Kidney (tissue), 14 donors: ENCODE data around the gene RHOU. TPM values are rescaled to one million over a fixed set of nuclear protein-coding genes. Genes with fewer than 3 reads are reported as not detected.

Experiments used
- DNase-seq, 5 donors: peaks; one replicate each; pipeline ENCODE4 v3.0.0-alpha.2; 2013 to 2020
- FAIRE-seq: peaks from 2 replicates; lab custom pipeline; 2012; peaks lifted over from hg19 to GRCh38; lab: Jason Lieb, UNC
- H3K27ac ChIP-seq, 2 donors: one replicate each; pipeline ENCODE4 v1.7.0; 2013; ENCODE audit warnings: low read depth in 2 of 2, low read length in 2 of 2, inconsistent platforms in 1 of 2
- H3K27me3 ChIP-seq: one replicate; pipeline ENCODE4 v1.7.1; 2013; ENCODE audit warnings: low read length, inconsistent platforms; ENCODE audit not compliant: control insufficient read depth, insufficient read depth
- H3K36me3 ChIP-seq, 3 donors: one replicate each; pipeline versions ENCODE4 v1.7.0 to v1.7.1; 2013; ENCODE audit warnings: low read length in 3 of 3, control low read depth in 1 of 3, inconsistent platforms in 1 of 3; ENCODE audit not compliant: insufficient read depth in 3 of 3, control insufficient read depth in 2 of 3
- H3K4me1 ChIP-seq, 3 donors: one replicate each; pipeline versions ENCODE4 v1.7.0 to v1.7.1; 2013; ENCODE audit warnings: low read length in 3 of 3, inconsistent platforms in 1 of 3, low read depth in 1 of 3; ENCODE audit not compliant: control insufficient read depth in 2 of 3, insufficient read depth in 2 of 3
- H3K4me3 ChIP-seq, 3 donors: one replicate each; pipeline versions ENCODE4 v1.7.0 to v1.8.1; 2013; ENCODE audit warnings: low read length in 3 of 3, control low read depth in 1 of 3, inconsistent platforms in 1 of 3
- H3K9ac ChIP-seq, 3 donors: one replicate each; pipeline versions ENCODE4 v1.7.0 to v1.7.1; 2013; ENCODE audit warnings: low read length in 3 of 3, control low read depth in 1 of 3, inconsistent platforms in 1 of 3
- H3K9me3 ChIP-seq, 3 donors: one replicate each; pipeline versions ENCODE4 v1.7.0 to v1.7.1; 2013; ENCODE audit warnings: low read length in 3 of 3, control low read depth in 1 of 3, inconsistent platforms in 1 of 3; ENCODE audit not compliant: control insufficient read depth in 2 of 3, insufficient read depth in 1 of 3
- CTCF ChIP-seq: IDR thresholded peaks from 3 replicates; pipeline ENCODE4 v1.5.1; 2012; ENCODE audit warnings: mild to moderate bottlenecking, moderate library complexity, borderline replicate concordance; ENCODE audit not compliant: insufficient read depth; ENCODE audit errors: extremely low read depth
- intact Hi-C: fragments of 100-400 bp; cut with DNase I; formaldehyde crosslinking; loops from one replicate; pipeline ENCODE4 v1.11.1; 2022
- polyA plus RNA-seq: library from polyadenylated mRNA; stranded (reverse); fragments of 350-450 nt; fragmentation: Illumina TruSeq; extraction: RNeasy Lipid Tissue Mini Kit (QIAGEN cat#74804); gene quantifications from one replicate; pipeline ENCODE4 v1.2.3, GENCODE V29; 2014; ENCODE audit warnings: low read depth, low replicate concordance; ENCODE audit not compliant: insufficient read depth
- total RNA-seq: library from RNA; stranded (reverse); fragmentation: NEBNext Ultra II Directional; extraction: Animal tissue kit (Norgen Biotek cat#: 25700); gene quantifications from one replicate; pipeline ENCODE4 v1.2.1, GENCODE V29; 2021
- donor health status: control.
- donor health status: control.
- donor health status: control.
- donor health status: control.
- donor health status: control.
- donor health status: DM: yes; HTN: yes; CAD: no.
- donor health status: Normal renal cell carcinoma (clear cell type).

The RHOU gene
- total and polyA plus RNA-seq, 2 donors from 2014 or later: 4.7 to 22.1 TPM

GRCh38 chr1:228753287-228753686 lies 18.0 kb downstream of the RHOU start:
- Histone ChIP-seq H3K27ac (no peak overlapping the region), H3K9me3 (no peaks in the 10 kb centered on the region), H3K4me1 (no peaks in the 10 kb centered on the region), H3K4me3 (no peak overlapping the region), H3K27me3 (no peaks in the 10 kb centered on the region), H3K9ac (no peak overlapping the region), H3K36me3 (no peaks in the 10 kb centered on the region)
- intact Hi-C loops: no loop called here
- no peak for DNase-seq
- no peak for TF ChIP-seq CTCF
- FAIRE-seq: no peak

DNA sequence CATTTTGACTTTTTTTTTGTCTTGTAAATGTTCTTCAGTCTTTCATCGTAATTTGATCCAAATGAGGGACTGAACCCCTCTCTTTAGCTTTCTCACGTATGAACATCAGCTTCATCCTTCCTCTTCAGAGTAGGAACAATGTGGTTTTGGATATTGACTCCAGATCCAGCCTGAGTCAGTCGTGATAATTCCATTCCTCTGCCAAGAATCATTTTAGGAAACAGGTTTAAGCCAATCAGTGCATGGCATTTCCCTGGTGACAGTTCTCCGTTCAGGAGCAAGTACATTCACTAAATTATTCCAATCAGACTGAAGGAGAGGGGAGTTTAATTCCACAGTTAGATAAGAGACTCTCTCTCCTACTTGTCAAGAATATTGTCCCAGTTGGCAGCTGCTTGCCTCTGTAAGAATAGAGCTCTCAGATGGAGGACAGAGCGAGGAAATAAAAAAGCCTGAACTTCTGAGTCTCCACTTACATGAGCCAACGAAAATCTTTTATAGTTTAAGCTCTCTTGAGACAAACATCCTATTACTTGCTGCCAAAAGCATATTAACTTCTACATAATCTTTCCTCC lies 18.6 kb downstream of the RHOU start:
- Histone ChIP-seq H3K27ac (no peak overlapping the region), H3K9me3 (no peaks in the 10 kb centered on the region), H3K9ac (no peak overlapping the region), H3K4me1 (no peaks in the 10 kb centered on the region), H3K4me3 (no peak overlapping the region), H3K36me3 (no peaks in the 10 kb centered on the region), H3K27me3 (no peaks in the 10 kb centered on the region)
- intact Hi-C loops: no loop called here
- no peak for TF ChIP-seq CTCF
- DNase-seq (peak in 1 of 5 donors; percentile 53), FAIRE-seq (no peak)

DNA sequence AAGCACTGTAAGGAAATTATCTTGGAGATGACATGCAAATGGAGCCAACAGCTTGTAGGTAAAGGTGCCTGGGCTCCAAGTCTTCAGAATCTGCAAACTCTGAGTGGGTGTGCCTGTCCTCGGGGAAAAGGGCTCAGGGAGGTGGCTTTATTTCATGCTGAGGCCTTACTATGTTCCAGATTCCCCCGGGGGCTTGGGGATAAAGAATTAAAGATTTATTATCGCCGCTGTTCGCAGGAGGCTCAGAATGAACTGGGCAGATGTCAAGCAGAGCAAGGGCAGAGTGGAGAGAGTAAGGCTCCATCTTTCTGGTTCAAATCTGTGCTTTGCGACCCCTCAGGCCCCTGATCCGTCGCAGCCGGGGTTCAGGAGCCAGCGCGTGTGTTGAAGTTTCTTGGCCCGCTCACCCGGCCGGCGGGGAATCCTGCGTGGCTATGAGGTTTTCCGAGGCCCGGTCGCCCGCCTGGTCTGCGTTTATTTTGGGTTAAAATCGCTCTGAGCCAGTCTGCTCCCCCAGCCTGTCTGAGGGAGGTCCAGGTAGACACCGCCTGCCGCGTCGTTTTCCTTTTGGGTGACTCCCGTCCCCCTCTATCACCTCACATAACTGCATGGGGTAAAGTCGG lies 19.5 kb downstream of the RHOU start:
- intact Hi-C loops: no loop called here
- Histone ChIP-seq H3K36me3 (no peaks in the 10 kb centered on the region), H3K4me3 (no peak overlapping the region), H3K27ac (no peak overlapping the region), H3K9ac (no peak overlapping the region), H3K4me1 (no peaks in the 10 kb centered on the region), H3K9me3 (no peaks in the 10 kb centered on the region), H3K27me3 (no peaks in the 10 kb centered on the region)
- FAIRE-seq: no peak
- TF ChIP-seq CTCF: no peak
- no peak for DNase-seq
